KOPT-K1 (cell line): ENCODE results near the gene PSMC5.

Experiments used
- H3K27ac ChIP-seq: fragments of 200-600 bp; sonication (generic); 2 replicates; pipeline ENCODE4 v1.5.1; 2016; ENCODE audit warnings: antibody characterized with exemption, mild to moderate bottlenecking, low read depth, low read length; ENCODE audit not compliant: poor library complexity, severe bottlenecking
- H3K36me3 ChIP-seq: fragments of 200-600 bp; sonication (generic); 2 replicates; pipeline ENCODE4 v1.5.1; 2017; ENCODE audit warnings: antibody characterized with exemption, mild to moderate bottlenecking, low read length, moderate library complexity; ENCODE audit not compliant: insufficient read depth
- H3K9me3 ChIP-seq: fragments of 200-600 bp; sonication (generic); 2 replicates; pipeline ENCODE4 v1.5.1; 2017; ENCODE audit warnings: antibody characterized with exemption, low read length, mild to moderate bottlenecking; ENCODE audit not compliant: insufficient read depth, poor library complexity, severe bottlenecking

PSMC5 gene

DNA sequence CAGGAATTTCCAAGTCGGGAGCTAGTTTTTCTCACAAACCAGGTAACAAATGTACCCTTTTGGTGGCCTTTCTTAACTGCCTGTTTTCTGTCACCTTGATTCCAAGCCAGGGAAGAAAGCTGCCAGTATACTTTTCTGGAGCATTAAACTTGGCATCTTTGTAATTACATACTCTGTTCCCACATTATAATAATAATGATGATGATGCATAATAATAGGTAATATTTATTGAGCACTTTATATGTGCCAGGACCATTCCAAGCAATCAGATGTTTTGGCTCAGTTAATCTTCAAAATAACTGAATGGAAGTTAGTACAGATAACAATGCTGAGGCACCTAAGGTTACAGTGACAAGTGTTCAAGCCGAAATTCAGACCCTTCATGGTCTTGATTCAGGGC, 11.1 kb upstream of the PSMC5 start:
- Histone ChIP-seq H3K27ac (no peak overlapping the region), H3K36me3 (peaks cover 100% of the 10 kb centered on the region), H3K9me3 (no peaks in the 10 kb centered on the region)

DNA sequence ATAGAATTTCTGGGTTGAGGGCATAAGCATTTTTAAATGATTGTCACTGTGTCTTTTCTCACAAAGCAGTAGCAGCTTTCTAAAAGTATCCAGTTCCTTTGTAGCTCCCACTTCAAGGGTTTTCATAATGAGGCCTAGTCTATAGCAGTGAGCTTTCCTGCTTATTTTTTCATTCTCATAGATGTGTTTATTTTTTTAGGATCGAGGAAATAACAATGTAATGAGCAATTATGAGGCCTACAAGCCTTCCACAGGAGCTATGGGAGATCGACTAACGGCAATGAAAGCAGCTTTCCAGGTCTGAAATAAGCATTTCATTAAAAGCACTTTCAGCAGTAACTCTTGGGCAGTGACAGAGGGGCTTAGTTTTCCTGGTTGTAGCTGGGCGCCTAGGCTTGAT, 10.6 kb upstream of the PSMC5 start:
- H3K36me3 ChIP-seq: peaks cover 100% of the 10 kb centered on the region
- no peaks in the 10 kb centered on the region for H3K9me3 ChIP-seq
- H3K27ac ChIP-seq: peak overlapping the region; percentile 77

DNA sequence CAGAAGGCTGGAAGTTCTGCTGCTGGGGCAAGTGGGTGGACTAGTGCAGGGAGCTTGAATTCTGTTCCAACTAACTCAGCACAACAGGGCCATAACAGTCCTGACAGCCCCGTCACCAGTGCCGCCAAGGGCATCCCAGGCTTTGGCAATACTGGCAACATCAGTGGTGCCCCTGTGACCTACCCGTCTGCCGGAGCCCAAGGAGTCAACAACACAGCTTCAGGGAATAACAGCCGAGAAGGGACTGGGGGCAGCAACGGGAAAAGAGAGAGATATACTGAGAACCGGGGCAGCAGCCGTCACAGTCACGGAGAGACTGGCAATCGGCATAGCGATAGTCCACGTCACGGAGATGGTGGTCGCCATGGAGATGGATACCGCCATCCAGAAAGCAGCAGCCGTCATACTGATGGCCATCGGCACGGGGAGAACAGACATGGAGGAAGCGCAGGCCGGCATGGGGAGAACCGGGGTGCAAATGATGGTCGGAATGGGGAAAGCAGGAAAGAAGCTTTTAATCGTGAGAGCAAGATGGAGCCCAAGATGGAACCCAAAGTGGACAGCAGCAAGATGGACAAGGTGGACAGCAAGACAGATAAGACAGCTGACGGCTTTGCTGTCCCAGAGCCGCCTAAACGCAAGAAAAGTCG, 9.4 kb upstream of the PSMC5 start:
- Histone ChIP-seq H3K36me3 (peaks cover 100% of the 10 kb centered on the region), H3K27ac (peak overlapping the region; percentile 77)

DNA sequence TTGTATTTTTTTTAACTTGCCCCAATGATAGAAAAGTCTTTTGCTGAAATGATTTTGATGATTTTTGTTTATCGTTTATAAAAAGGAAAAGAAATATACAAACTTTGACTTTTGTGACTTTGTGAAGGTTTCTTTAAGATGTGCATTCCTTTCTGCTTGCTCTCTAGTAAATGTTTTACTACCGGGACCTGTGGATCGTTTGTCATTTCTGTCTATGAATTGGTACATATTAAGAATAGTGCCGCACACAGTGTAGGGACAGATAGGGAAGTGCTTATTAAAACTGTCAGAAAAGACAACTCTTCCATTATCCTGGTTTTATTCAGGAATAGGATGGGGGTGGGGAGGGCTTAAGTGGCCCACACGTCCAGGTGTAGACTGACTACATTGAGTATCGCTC, 8.1 kb upstream of the PSMC5 start:
- Histone ChIP-seq H3K36me3 (peaks cover 100% of the 10 kb centered on the region), H3K9me3 (no peaks in the 10 kb centered on the region), H3K27ac (peak overlapping the region; percentile 77)

More for the DNA sequence above, 9.4 kb upstream of the PSMC5 start:
- no peaks in the 10 kb centered on the region for H3K9me3 ChIP-seq

GRCh38 chr17:63819585-63820537, 7.4 kb upstream of the PSMC5 start:
- Histone ChIP-seq H3K9me3 (no peaks in the 10 kb centered on the region), H3K27ac (peak overlapping the region; percentile 77), H3K36me3 (peaks cover 100% of the 10 kb centered on the region)

DNA sequence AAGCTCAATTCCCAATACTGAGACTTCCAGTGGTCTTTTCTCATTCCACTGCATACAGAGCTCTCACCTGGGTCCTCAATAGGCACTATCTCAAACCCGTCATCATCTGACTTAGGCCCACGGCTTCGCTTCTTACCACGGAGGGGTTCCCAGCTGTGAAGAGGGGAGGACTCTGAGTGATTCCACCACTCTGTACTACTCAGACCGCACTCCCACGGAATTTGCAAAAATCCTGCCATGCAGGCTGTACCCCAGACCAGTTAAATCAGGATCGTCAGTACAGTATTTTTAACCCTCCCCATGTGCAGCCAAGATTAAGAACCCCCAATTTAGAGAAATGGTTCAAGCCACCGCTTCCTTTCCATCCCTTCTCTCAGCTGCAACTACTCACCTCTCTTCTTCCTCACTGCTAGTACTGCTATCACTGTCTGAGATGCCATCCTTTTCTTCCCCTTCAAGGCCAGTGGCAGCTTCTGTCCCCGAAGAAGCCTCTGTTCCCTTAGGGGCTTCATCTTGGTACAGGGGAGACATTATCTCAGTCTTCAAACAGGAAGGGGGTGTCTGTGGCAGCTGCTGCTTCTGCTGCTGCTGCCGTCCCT, 6.2 kb upstream of the PSMC5 start:
- H3K36me3 ChIP-seq: peaks cover 100% of the 10 kb centered on the region
- peak overlapping the region; percentile 77 for H3K27ac ChIP-seq
- no peaks in the 10 kb centered on the region for H3K9me3 ChIP-seq

DNA sequence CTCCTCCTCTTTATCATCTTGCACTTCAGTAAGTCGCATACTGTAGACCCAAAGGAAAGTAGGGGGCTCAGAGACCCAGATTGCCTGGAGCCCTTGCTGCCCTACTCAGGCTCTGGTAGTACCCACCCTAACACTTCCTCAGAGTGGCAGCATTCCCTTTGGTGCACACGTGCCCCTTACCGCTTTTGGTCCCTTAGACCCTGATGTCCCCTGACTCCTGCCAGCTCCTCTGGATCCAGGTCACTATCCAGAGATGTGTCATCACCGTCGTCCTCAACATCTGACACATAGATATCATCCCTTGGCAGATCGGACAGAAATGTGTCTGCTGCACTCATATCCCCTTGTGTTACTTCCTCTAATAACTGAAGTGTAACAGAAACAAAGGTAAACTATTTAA, 5.4 kb upstream of the PSMC5 start:
- Histone ChIP-seq H3K27ac (peak overlapping the region; percentile 77), H3K9me3 (no peaks in the 10 kb centered on the region), H3K36me3 (peaks cover 93% of the 10 kb centered on the region)

- Histone ChIP-seq H3K27ac (peak overlapping the region; percentile 77), H3K9me3 (no peaks in the 10 kb centered on the region), H3K36me3 (peaks cover 86% of the 10 kb centered on the region)
Observed at GRCh38 chr17:63822537-63822936, 4.7 kb upstream of the PSMC5 start.

DNA sequence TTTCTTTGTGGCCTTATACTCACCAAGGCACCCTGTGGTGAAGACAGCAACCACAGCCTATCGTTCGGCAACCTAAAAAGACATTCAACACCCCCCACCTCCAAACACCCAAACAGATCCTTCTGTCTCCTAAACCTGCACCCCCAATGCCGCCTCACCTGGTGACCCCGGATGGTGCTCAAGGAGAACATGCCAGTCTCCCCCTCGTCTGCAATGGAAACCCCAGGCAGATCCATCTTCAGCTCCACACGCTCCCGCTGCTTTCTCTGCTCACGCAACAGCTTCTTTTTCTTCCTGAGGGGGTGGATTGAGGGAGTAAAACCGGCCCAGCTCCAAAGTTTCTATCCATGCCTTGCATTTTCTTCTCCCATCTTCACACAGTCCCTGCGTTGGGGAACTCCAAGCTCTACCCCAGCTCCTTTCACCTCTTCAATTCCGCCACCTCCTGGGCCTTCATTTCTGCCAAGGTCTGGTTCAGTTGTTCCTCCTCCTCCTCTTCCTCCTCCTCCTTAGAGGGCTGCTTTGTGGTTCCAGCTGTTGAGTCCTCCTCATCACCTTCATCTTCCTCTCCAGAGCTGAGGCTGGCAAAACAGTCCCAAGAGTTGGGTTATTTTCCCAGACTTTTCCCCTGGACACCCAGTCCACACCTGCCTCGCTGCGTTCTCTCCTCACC, 3.4 kb upstream of the PSMC5 start:
- no peaks in the 10 kb centered on the region for H3K9me3 ChIP-seq
- H3K27ac ChIP-seq: peak overlapping the region; percentile 2

GRCh38 chr17:63824362-63824761, 2.9 kb upstream of the PSMC5 start:
- Histone ChIP-seq H3K36me3 (peaks cover 78% of the 10 kb centered on the region), H3K9me3 (no peaks in the 10 kb centered on the region), H3K27ac (no peak overlapping the region)

More for the DNA sequence above, 3.4 kb upstream of the PSMC5 start:
- peaks cover 78% of the 10 kb centered on the region for H3K36me3 ChIP-seq

DNA sequence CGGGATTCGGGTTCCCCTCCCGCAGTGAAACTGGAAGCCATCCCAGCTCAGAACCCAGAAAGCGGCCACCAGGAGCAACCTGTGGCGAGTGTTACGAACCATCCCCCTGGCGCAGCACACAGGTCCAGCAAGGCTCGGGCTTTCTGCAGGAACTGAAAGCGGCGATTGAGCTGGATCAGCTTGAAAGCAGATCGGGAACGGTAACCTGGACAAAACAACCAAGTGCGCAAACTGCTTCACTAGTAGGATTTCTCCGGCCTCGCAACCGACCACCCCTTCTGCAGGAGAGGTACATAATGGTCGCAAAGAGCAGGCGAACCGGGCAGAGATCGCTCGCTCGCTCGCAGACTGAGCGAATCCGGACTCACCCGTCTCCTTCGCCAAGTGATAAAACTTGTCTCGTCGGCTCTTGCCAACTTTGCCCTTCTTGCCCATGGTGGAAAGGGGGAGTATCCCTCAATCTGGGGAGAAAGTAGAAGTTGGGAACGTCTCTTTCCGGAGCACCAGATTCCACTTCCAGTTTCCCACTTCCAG, 696 bp upstream of the PSMC5 start:
- Histone ChIP-seq H3K27ac (peak overlapping the region; percentile 91), H3K36me3 (peaks cover 78% of the 10 kb centered on the region), H3K9me3 (no peaks in the 10 kb centered on the region)

DNA sequence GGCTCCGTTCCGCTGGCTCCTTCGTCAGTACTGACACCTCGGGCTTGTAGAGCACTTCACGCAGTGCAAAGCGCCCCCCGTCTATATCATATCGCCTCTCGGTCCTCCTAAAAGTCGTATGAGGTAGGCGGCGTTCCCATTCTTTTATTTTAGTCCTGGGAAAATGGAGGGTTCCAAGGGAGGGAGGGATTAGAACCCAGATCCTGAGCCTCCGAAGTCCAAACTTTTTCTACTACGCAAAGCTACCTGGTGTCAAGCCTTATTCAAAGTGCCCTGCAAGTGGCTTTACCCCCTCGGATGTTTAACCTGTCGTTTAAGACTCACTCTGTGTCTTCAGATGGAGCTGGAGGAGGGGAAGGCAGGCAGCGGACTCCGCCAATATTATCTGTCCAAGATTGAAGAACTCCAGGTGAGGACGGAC, 580 bp downstream of the PSMC5 start:
- Histone ChIP-seq H3K36me3 (peaks cover 78% of the 10 kb centered on the region), H3K27ac (peak overlapping the region; percentile 91), H3K9me3 (no peaks in the 10 kb centered on the region)

DNA sequence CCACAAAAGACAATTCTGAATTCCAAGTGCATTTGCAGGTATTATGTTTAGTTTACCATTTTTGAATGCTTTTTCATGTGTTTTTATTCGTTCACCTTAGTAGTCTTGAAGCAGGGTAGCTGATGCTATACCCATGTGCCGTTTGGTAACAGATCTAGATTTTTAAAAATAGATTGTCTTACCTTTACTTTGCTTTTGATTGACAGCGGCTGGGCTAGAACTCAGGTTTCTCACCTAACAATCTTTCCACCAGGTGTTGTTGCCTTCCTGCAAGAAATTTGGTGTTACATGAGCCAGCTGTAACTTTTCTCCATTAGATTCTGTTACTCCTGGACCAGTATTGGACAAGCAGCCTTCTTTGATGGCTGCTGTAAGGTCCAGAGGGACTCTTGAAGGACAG, 1.7 kb downstream of the PSMC5 start:
- Histone ChIP-seq H3K36me3 (peaks cover 78% of the 10 kb centered on the region), H3K27ac (peak overlapping the region; percentile 91), H3K9me3 (no peaks in the 10 kb centered on the region)

DNA sequence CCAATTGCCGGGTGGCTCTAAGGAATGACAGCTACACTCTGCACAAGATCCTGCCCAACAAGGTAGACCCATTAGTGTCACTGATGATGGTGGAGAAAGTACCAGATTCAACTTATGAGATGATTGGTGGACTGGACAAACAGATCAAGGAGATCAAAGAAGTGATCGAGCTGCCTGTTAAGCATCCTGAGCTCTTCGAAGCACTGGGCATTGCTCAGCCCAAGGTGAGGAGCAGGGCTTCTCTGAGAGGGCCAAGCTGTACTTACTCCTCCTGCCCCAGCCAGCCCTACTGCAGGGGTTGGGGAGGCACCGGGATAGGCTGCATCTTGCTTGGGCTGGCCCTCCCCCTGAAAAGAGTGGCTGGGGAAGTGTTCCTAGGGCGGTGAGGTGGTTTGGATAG, 3.0 kb downstream of the PSMC5 start:
- Histone ChIP-seq H3K9me3 (no peaks in the 10 kb centered on the region), H3K27ac (peak overlapping the region; percentile 65), H3K36me3 (peaks cover 78% of the 10 kb centered on the region)
